Keratinocyte (primary cell): ENCODE measurements around the gene DEPDC4. TPM values are rescaled to one million over a fixed set of nuclear protein-coding genes. Genes with fewer than 3 reads are reported as not detected.

Experiments used
- DNase-seq: peaks from one replicate; pipeline ENCODE4 v3.0.0-alpha.2; 2011; ENCODE audit warnings: low read depth, missing footprints, low spot score
- FAIRE-seq: peaks from 2 replicates; lab custom pipeline; 2011; peaks lifted over from hg19 to GRCh38; lab: Jason Lieb, UNC
- H2AFZ ChIP-seq: 2 replicates; pipeline ENCODE4 v1.6.0; 2012; ENCODE audit warnings: low read length, control low read depth, inconsistent platforms; ENCODE audit not compliant: control insufficient read depth
- H3K27ac ChIP-seq: 2 replicates; pipeline ENCODE4 v1.5.1; 2011; ENCODE audit warnings: low read length; ENCODE audit not compliant: control insufficient read depth, insufficient read depth
- H3K27me3 ChIP-seq: 3 replicates; pipeline ENCODE4 v1.6.0; 2011; ENCODE audit warnings: low read length; ENCODE audit not compliant: control insufficient read depth, insufficient read depth; ENCODE audit errors: extremely low read depth
- H3K36me3 ChIP-seq, 2 experiments: 2 replicates in 1 of 2; 3 replicates in 1 of 2; pipeline ENCODE4 v1.5.1; 2011; ENCODE audit warnings: low read length in 2 of 2, mild to moderate bottlenecking in 1 of 2; ENCODE audit not compliant: control insufficient read depth in 2 of 2, insufficient read depth in 2 of 2; ENCODE audit errors: extremely low read depth in 1 of 2
- H3K4me1 ChIP-seq: 3 replicates; pipeline ENCODE4 v1.5.1; 2011; ENCODE audit warnings: low read length; ENCODE audit not compliant: control insufficient read depth, insufficient read depth; ENCODE audit errors: extremely low read depth
- H3K4me2 ChIP-seq: 3 replicates; pipeline ENCODE4 v1.6.0; 2011; ENCODE audit warnings: low read depth, low read length; ENCODE audit not compliant: control insufficient read depth, insufficient read depth; ENCODE audit errors: extremely low read depth
- H3K4me3 ChIP-seq, 3 experiments: fragments of 200-600 bp in 1 of 3; sonication (generic) in 1 of 3; 2 replicates in 2 of 3; 3 replicates in 1 of 3; pipeline ENCODE4 v1.5.1; 2011 to 2016; ENCODE audit warnings: low read length in 3 of 3, mild to moderate bottlenecking in 3 of 3, control low read depth in 2 of 3, inconsistent platforms in 1 of 3, low read depth in 1 of 3, mixed read lengths in 1 of 3, mixed run types in 1 of 3, moderate library complexity in 1 of 3; ENCODE audit not compliant: control insufficient read depth in 2 of 3, insufficient read depth in 2 of 3; ENCODE audit errors: extremely low read depth in 1 of 3
- H3K79me2 ChIP-seq: 2 replicates; pipeline ENCODE4 v1.6.0; 2012; ENCODE audit warnings: low read length; ENCODE audit not compliant: control insufficient read depth, insufficient read depth
- H3K9ac ChIP-seq: 3 replicates; pipeline ENCODE4 v1.6.0; 2011; ENCODE audit warnings: low read length; ENCODE audit not compliant: control insufficient read depth, insufficient read depth; ENCODE audit errors: extremely low read depth
- H3K9me1 ChIP-seq: 3 replicates; pipeline ENCODE4 v1.6.0; 2011; ENCODE audit warnings: low read length; ENCODE audit not compliant: control insufficient read depth, insufficient read depth; ENCODE audit errors: extremely low read depth
- H3K9me3 ChIP-seq: 2 replicates; pipeline ENCODE4 v1.5.1; 2012; ENCODE audit warnings: low read depth, low read length; ENCODE audit not compliant: control insufficient read depth
- H4K20me1 ChIP-seq: 3 replicates; pipeline ENCODE4 v1.6.0; 2011; ENCODE audit warnings: low read length; ENCODE audit not compliant: control insufficient read depth, insufficient read depth; ENCODE audit errors: extremely low read depth
- EZH2 ChIP-seq: IDR thresholded peaks from one replicate; pipeline ENCODE4 v1.6.1; 2012; ENCODE audit warnings: inconsistent platforms, mild to moderate bottlenecking, low read length, moderate library complexity
- dilution Hi-C: fragments of 300-500 bp; cut with MboI; formaldehyde crosslinking; loops from one replicate; pipeline ENCODE4 v1.7.0; 2020; ENCODE audit warnings: low sequenced_read_pairs; ENCODE audit not compliant: extremely low pct_ligation_motif_present
- polyA plus RNA-seq, 5 experiments: library from polyadenylated mRNA; depleted of rRNA in 3 of 5; stranded (reverse) in 3 of 5; stranded (forward) in 1 of 5; unstranded in 1 of 5; fragments of >200 nt; gene quantifications; 1 replicate in 1 of 5; 2 replicates in 3 of 5; 3 replicates in 1 of 5; pipeline versions ENCODE4 v1.2.1 to v1.2.3, GENCODE V29; 2011 to 2012; ENCODE audit warnings: missing spikeins in 2 of 5, low read depth in 1 of 5, low replicate concordance in 1 of 5
- TF ChIP-seq, protein P1 (sequence below), 3 experiments: IDR thresholded peaks in 1 of 3; conservative IDR thresholded peaks in 1 of 3; optimal IDR thresholded peaks in 1 of 3; 2 replicates in 2 of 3; 3 replicates in 1 of 3; pipeline versions ENCODE3 to v1.5.1; 2011; ENCODE audit warnings: low read length in 3 of 3, mild to moderate bottlenecking in 3 of 3, moderate library complexity in 2 of 3, control low read depth in 1 of 3, inconsistent platforms in 1 of 3; ENCODE audit not compliant: insufficient read depth in 2 of 3; ENCODE audit errors: extremely low read depth in 1 of 3

The DEPDC4 gene
- polyA plus RNA-seq, 1 donor (not counting 4 experiments of a cell fraction or from before 2014, with no cell fraction given): 2.4 TPM

DNA sequence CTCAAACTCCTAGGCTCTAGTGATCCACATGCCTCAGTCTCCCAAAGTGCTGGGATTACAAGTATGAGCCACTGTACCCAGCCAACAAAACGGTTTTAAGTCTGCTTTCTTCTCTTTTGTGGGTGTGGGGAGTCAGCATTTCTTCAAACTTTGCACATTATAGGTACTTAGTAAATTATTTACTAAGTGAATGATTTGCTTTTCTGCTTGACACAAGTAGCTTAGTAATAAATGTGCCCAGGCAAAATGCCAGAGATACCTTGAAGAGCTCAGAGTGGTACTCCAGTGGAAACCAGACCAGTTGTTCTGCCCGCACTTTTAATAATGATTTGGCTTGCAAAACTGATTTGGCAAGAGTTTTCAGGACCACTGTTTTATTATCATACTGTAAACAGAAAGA lies 15.0 kb downstream of the DEPDC4 start:
- Histone ChIP-seq H3K4me3 (no peak overlapping the region), H4K20me1 (no peaks in the 10 kb centered on the region), H3K4me1 (no peaks in the 10 kb centered on the region), H3K27ac (no peak overlapping the region), H3K79me2 (no peaks in the 10 kb centered on the region), H2AFZ (no peak overlapping the region), H3K9me1 (no peaks in the 10 kb centered on the region), H3K9ac (no peak overlapping the region), H3K27me3 (no peaks in the 10 kb centered on the region), H3K9me3 (no peaks in the 10 kb centered on the region), H3K36me3 (peaks cover 0 to 2% of the 10 kb centered on the region in 2 experiments), H3K4me2 (no peak overlapping the region)
- FAIRE-seq: no peak
- dilution Hi-C loops: no loop called here
- no peak for TF ChIP-seq EZH2
- TF ChIP-seq, protein P1, sequence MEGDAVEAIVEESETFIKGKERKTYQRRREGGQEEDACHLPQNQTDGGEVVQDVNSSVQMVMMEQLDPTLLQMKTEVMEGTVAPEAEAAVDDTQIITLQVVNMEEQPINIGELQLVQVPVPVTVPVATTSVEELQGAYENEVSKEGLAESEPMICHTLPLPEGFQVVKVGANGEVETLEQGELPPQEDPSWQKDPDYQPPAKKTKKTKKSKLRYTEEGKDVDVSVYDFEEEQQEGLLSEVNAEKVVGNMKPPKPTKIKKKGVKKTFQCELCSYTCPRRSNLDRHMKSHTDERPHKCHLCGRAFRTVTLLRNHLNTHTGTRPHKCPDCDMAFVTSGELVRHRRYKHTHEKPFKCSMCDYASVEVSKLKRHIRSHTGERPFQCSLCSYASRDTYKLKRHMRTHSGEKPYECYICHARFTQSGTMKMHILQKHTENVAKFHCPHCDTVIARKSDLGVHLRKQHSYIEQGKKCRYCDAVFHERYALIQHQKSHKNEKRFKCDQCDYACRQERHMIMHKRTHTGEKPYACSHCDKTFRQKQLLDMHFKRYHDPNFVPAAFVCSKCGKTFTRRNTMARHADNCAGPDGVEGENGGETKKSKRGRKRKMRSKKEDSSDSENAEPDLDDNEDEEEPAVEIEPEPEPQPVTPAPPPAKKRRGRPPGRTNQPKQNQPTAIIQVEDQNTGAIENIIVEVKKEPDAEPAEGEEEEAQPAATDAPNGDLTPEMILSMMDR (optimal IDR thresholded peaks at IDR 0.05 in 1 of 3, IDR thresholded peaks at IDR 0.05 in 1 of 3, conservative IDR thresholded peaks at IDR 0.05 in 1 of 3; ENCODE audit: extremely low read depth in 1 of 3, insufficient read depth in 2 of 3, low read length in 3 of 3): no peak
- DNase-seq: no peak

DNA sequence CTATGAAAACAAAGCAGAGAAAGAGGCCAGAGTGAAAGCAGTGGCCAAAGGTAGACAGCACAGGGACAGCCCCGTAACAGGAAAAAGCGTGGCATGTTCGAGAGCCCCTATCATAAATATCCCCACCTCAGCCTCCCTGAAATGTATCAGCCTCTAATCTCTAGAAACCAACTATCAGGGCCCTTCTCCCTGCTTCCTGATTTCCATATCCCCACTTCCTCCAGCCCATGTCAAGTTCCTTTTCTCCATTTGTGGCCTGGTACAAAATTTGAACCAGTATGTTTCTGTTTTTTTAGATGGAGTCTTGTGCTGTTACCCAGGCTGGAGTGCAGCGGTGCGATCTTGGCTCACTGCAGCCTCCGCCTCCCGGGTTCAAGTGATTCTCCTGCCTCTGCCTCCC lies 16.9 kb downstream of the DEPDC4 start:
- no peak for FAIRE-seq

More for the DNA sequence above, 16.9 kb downstream of the DEPDC4 start:
- Histone ChIP-seq H2AFZ (no peak overlapping the region), H3K9ac (no peak overlapping the region), H3K4me3 (no peak overlapping the region), H3K27me3 (no peaks in the 10 kb centered on the region), H3K79me2 (no peaks in the 10 kb centered on the region), H4K20me1 (no peaks in the 10 kb centered on the region), H3K9me1 (no peaks in the 10 kb centered on the region), H3K36me3 (no peaks in the 10 kb centered on the region), H3K27ac (no peak overlapping the region), H3K9me3 (no peaks in the 10 kb centered on the region), H3K4me2 (no peak overlapping the region), H3K4me1 (no peaks in the 10 kb centered on the region)
- dilution Hi-C loops: no loop called here
- TF ChIP-seq EZH2: no peak
- TF ChIP-seq, protein P1 (optimal IDR thresholded peaks at IDR 0.05 in 1 of 3, IDR thresholded peaks at IDR 0.05 in 1 of 3, conservative IDR thresholded peaks at IDR 0.05 in 1 of 3; ENCODE audit: extremely low read depth in 1 of 3, insufficient read depth in 2 of 3, low read length in 3 of 3): no peak
- DNase-seq: no peak
